Bronchial epithelial cell (primary cell): ENCODE results near the gene DIAPH3. TPM values are rescaled to one million over a fixed set of nuclear protein-coding genes. Genes with fewer than 3 reads are reported as not detected.

Source experiments
- DNase-seq: peaks from one replicate; pipeline ENCODE4 v3.0.0-alpha.2; 2010; ENCODE audit warnings: low read depth
- FAIRE-seq: peaks from 2 replicates; lab custom pipeline; 2011; peaks lifted over from hg19 to GRCh38; lab: Jason Lieb, UNC
- H3K27me3 ChIP-seq: 2 replicates; pipeline ENCODE4 v1.5.1; 2011; ENCODE audit warnings: low read length; ENCODE audit not compliant: control insufficient read depth, insufficient read depth
- H3K36me3 ChIP-seq: 2 replicates; pipeline ENCODE4 v1.5.1; 2011; ENCODE audit warnings: low read length; ENCODE audit not compliant: control insufficient read depth, insufficient read depth
- H3K4me3 ChIP-seq: 2 replicates; pipeline ENCODE4 v1.5.1; 2011; ENCODE audit warnings: mild to moderate bottlenecking, low read depth, low read length, control low read depth
- CTCF ChIP-seq: IDR thresholded peaks from 2 replicates; pipeline ENCODE4 v1.5.1; 2011; ENCODE audit warnings: mild to moderate bottlenecking, moderate library complexity, low read length, control low read depth, inconsistent platforms; ENCODE audit not compliant: insufficient read depth, severe bottlenecking
- total RNA-seq: library from RNA; depleted of rRNA; stranded (reverse); fragments of >200 nt; gene quantifications from 2 replicates; pipeline ENCODE4 v1.2.1, GENCODE V29; 2014

DIAPH3 gene
- total RNA-seq, 1 donor from 2014 or later = 0.26 TPM

- FAIRE-seq (no peak), DNase-seq (no peak)
- H3K36me3 ChIP-seq = no peaks in the 10 kb centered on the region
- TF ChIP-seq CTCF = no peak
- no peak overlapping the region for H3K4me3 ChIP-seq
- H3K27me3 ChIP-seq = no peaks in the 10 kb centered on the region
Observed at GRCh38 chr13:59666504-59666903, 497.2 kb downstream of the DIAPH3 start.

GRCh38 chr13:59665732-59666131 is 498.0 kb downstream of the DIAPH3 start:
- Histone ChIP-seq H3K27me3 (no peaks in the 10 kb centered on the region), H3K36me3 (no peaks in the 10 kb centered on the region), H3K4me3 (no peak overlapping the region)
- no peak for DNase-seq
- FAIRE-seq = no peak
- TF ChIP-seq CTCF = no peak

GRCh38 chr13:59665184-59665583 is 498.5 kb downstream of the DIAPH3 start:
- no peak for DNase-seq
- TF ChIP-seq CTCF = no peak
- H3K36me3 ChIP-seq = no peaks in the 10 kb centered on the region
- no peak for FAIRE-seq
- H3K27me3 ChIP-seq = no peaks in the 10 kb centered on the region
- H3K4me3 ChIP-seq = no peak overlapping the region

GRCh38 chr13:59664586-59664985 is 499.1 kb downstream of the DIAPH3 start:
- Histone ChIP-seq H3K4me3 (no peak overlapping the region), H3K27me3 (no peaks in the 10 kb centered on the region), H3K36me3 (no peaks in the 10 kb centered on the region)
- no peak for TF ChIP-seq CTCF
- no peak for FAIRE-seq
- DNase-seq = no peak

- FAIRE-seq (no peak), DNase-seq (no peak)
- no peak for TF ChIP-seq CTCF
- H3K4me3 ChIP-seq = no peak overlapping the region
- H3K27me3 ChIP-seq = no peaks in the 10 kb centered on the region
- no peaks in the 10 kb centered on the region for H3K36me3 ChIP-seq
Observed at GRCh38 chr13:59663707-59664106, 500.0 kb downstream of the DIAPH3 start.

- Histone ChIP-seq H3K27me3 (no peaks in the 10 kb centered on the region), H3K36me3 (no peaks in the 10 kb centered on the region), H3K4me3 (no peak overlapping the region)
- TF ChIP-seq CTCF = no peak
- FAIRE-seq (no peak), DNase-seq (no peak)
Observed at GRCh38 chr13:59660582-59660981, 503.1 kb downstream of the DIAPH3 start.
